Prostate gland (tissue), 2 donors: ENCODE results near the gene SLIT3. TPM values are rescaled to one million over a fixed set of nuclear protein-coding genes. Genes with fewer than 3 reads are reported as not detected.

Experiments
- DNase-seq: peaks from one replicate; pipeline ENCODE4 v3.0.0-alpha.2; 2019; ENCODE audit warnings: low spot score
- H3K27ac ChIP-seq, 2 donors: fragments of 200-600 bp; sonication (generic); 2 replicates each; pipeline ENCODE4 v1.5.1; 2017 to 2019
- H3K27me3 ChIP-seq: fragments of 200-600 bp; sonication (generic); replicated peaks from 2 replicates; pipeline ENCODE4 v1.5.1; 2019; ENCODE audit not compliant: insufficient read depth
- H3K36me3 ChIP-seq, 2 donors: fragments of 200-600 bp; sonication (generic); 1 replicate in 1 of 2; 2 replicates in 1 of 2; pipeline versions ENCODE4 v1.5.1 to v1.8.1; 2017 to 2019
- H3K4me1 ChIP-seq: fragments of 200-600 bp; sonication (generic); replicated peaks from 2 replicates; pipeline ENCODE4 v1.5.1; 2019
- H3K4me3 ChIP-seq, 2 donors: fragments of 200-600 bp; sonication (generic); 2 replicates each; pipeline ENCODE4 v1.5.1; 2017 to 2019
- H3K9me3 ChIP-seq: fragments of 200-600 bp; sonication (generic); 2 replicates; pipeline ENCODE4 v1.5.1; 2017
- CTCF ChIP-seq, 4 experiments: fragments of 200-600 bp in 2 of 4; fragments of 450-650 bp in 2 of 4; sonication (generic) in 2 of 4; IDR thresholded peaks; 1 replicate in 3 of 4; 2 replicates in 1 of 4; pipeline ENCODE4 v1.5.1; 2016 to 2019; ENCODE audit warnings: antibody characterized with exemption in 4 of 4, mild to moderate bottlenecking in 2 of 4, moderate library complexity in 2 of 4
- POLR2A ChIP-seq: fragments of 450-650 bp; IDR thresholded peaks from one replicate; pipeline ENCODE4 v1.6.1; 2016; ENCODE audit warnings: antibody characterized with exemption, mild to moderate bottlenecking
- POLR2AphosphoS5 ChIP-seq: sonication (generic); formaldehyde crosslinking; IDR thresholded peaks from one replicate; pipeline ENCODE4 v1.6.1; 2017; ENCODE audit warnings: antibody characterized with exemption
- WGBS: methylation state at CpG from one replicate; pipeline ENCODE4 v1.1.5; 2018; 5-methylcytosine and 5-hydroxymethylcytosine counted together
- intact Hi-C: fragments of 100-400 bp; cut with DNase I; formaldehyde crosslinking; loops from one replicate; pipeline ENCODE4 v1.14.2; 2022
- total RNA-seq, 2 donors: library from RNA; depleted of rRNA; stranded (reverse); fragments of >200 nt; gene quantifications; one replicate each; pipeline ENCODE4 v1.1.0, GENCODE V29; 2016

Gene SLIT3
- total RNA-seq, 2 donors from 2014 or later: 8.3 TPM

- Histone ChIP-seq H3K36me3 (no peaks in the 10 kb centered on the region), H3K4me3 (no peak overlapping the region), H3K4me1 (no peaks in the 10 kb centered on the region), H3K27me3 (no peaks in the 10 kb centered on the region), H3K27ac (no peak overlapping the region), H3K9me3 (no peaks in the 10 kb centered on the region)
- no peak for DNase-seq
- intact Hi-C loops: no loop called here
- no peak for TF ChIP-seq CTCF (IDR thresholded peaks at IDR 0.05)
- no peak for TF ChIP-seq POLR2AphosphoS5
- no peak for TF ChIP-seq POLR2A
- 56% methylated on average over 2 of the region's 2 CpGs for WGBS
Measured at GRCh38 chr5:169062690-169063089, 238.2 kb downstream of the SLIT3 start.

- intact Hi-C loops: no loop called here
- Histone ChIP-seq H3K27ac (no peak overlapping the region), H3K4me3 (no peak overlapping the region), H3K27me3 (no peaks in the 10 kb centered on the region), H3K9me3 (no peaks in the 10 kb centered on the region), H3K36me3 (no peaks in the 10 kb centered on the region), H3K4me1 (peaks cover 3% of the 10 kb centered on the region)
- no peak for DNase-seq
- TF ChIP-seq CTCF (IDR thresholded peaks at IDR 0.05): no peak
- no peak for TF ChIP-seq POLR2AphosphoS5
- TF ChIP-seq POLR2A: no peak
- WGBS: 97% methylated on average over 8 of the region's 8 CpGs
Measured at GRCh38 chr5:169054506-169054905, 246.4 kb downstream of the SLIT3 start.

- no peak overlapping the region for H3K27ac ChIP-seq
- no peak for DNase-seq
- no peaks in the 10 kb centered on the region for H3K36me3 ChIP-seq
- 75% methylated on average over 3 of the region's 3 CpGs for WGBS
- TF ChIP-seq POLR2AphosphoS5 (no peak), CTCF (IDR thresholded peaks at IDR 0.05) (no peak), POLR2A (no peak)
- H3K9me3 ChIP-seq: no peaks in the 10 kb centered on the region
- no peaks in the 10 kb centered on the region for H3K27me3 ChIP-seq
- intact Hi-C loops: no loop called here
- peaks cover 3% of the 10 kb centered on the region for H3K4me1 ChIP-seq
- no peak overlapping the region for H3K4me3 ChIP-seq
Measured at GRCh38 chr5:169052207-169052606, 248.7 kb downstream of the SLIT3 start.

GRCh38 chr5:169051351-169051750 lies 249.6 kb downstream of the SLIT3 start:
- Histone ChIP-seq H3K36me3 (no peaks in the 10 kb centered on the region), H3K4me3 (no peak overlapping the region), H3K27ac (no peak overlapping the region), H3K27me3 (no peaks in the 10 kb centered on the region), H3K9me3 (no peaks in the 10 kb centered on the region), H3K4me1 (peaks cover 3% of the 10 kb centered on the region)
- intact Hi-C loops: no loop called here
- no peak for DNase-seq
- TF ChIP-seq CTCF (IDR thresholded peaks at IDR 0.05): no peak
- TF ChIP-seq POLR2A: no peak
- TF ChIP-seq POLR2AphosphoS5: no peak

- intact Hi-C loops: no loop called here
- no peak for DNase-seq
- Histone ChIP-seq H3K4me3 (no peak overlapping the region), H3K27ac (no peak overlapping the region), H3K27me3 (no peaks in the 10 kb centered on the region), H3K4me1 (peaks cover 3% of the 10 kb centered on the region), H3K36me3 (no peaks in the 10 kb centered on the region), H3K9me3 (no peaks in the 10 kb centered on the region)
- 30% methylated on average over 10 of the region's 10 CpGs for WGBS
- TF ChIP-seq POLR2A (no peak), CTCF (IDR thresholded peaks at IDR 0.05) (no peak), POLR2AphosphoS5 (no peak)
Measured at GRCh38 chr5:169050636-169051035, 250.3 kb downstream of the SLIT3 start.
